ENCODE data around the gene TOLLIP.

The TOLLIP gene

DNA sequence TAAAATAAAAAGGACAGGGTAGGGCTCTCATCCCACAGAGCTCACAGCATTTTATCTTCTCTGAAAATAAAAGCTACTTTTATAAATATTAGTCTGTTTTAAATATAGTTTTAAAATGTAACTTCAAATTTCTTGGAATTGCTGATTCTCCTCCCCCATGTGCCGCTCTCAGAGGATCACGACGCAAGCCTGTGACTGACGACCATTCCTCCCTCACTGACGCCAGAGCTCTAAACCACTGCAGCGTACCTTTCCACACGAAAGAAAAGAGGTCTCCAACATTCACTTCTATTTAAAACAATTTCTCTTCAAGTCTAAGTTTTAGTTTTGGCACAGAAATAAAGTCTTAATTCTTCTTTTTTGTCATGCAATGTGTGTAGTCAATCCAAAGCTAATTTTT is 9.3 kb downstream of the TOLLIP start:
- TF ChIP-seq TAF1 (IDR thresholded peaks at IDR 0.05; ENCODE audit: borderline replicate concordance, low read depth, low read length) (no peak), POLR2AphosphoS5 (IDR thresholded peaks at IDR 0.05; ENCODE audit: low read depth, low read length) (no peak), POLR2A (IDR thresholded peaks at IDR 0.05; ENCODE audit: low read depth, low read length) (no peak)

DNA sequence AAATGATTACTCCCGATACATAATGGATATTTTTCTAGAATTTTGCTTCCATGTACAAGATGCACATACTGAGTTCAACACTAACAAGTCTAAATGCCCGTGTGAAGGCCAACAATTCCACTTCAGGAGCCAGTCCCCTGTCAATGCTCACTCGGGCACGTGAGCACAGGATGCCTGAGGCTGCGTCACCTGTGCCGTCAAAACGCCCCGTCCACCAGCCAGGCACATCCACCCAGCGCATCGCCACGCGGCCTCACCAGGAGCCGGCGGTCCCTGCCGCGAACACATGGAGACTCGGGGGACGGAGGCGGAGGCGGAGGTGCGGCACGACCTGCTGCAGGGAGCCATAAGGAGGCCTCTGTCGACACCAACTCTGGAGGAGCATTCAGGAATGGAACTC is 9.8 kb downstream of the TOLLIP start:
- DNase-seq (ENCODE audit: insufficient read length): no peak
- TF ChIP-seq POLR2AphosphoS5 (IDR thresholded peaks at IDR 0.05; ENCODE audit: low read depth, low read length) (no peak), TAF1 (IDR thresholded peaks at IDR 0.05; ENCODE audit: borderline replicate concordance, low read depth, low read length) (no peak), POLR2A (IDR thresholded peaks at IDR 0.05; ENCODE audit: low read depth, low read length) (no peak)
- no peak for FAIRE-seq

More for the DNA sequence above, 9.3 kb downstream of the TOLLIP start:
- FAIRE-seq (no peak), DNase-seq (ENCODE audit: insufficient read length) (no peak)

DNA sequence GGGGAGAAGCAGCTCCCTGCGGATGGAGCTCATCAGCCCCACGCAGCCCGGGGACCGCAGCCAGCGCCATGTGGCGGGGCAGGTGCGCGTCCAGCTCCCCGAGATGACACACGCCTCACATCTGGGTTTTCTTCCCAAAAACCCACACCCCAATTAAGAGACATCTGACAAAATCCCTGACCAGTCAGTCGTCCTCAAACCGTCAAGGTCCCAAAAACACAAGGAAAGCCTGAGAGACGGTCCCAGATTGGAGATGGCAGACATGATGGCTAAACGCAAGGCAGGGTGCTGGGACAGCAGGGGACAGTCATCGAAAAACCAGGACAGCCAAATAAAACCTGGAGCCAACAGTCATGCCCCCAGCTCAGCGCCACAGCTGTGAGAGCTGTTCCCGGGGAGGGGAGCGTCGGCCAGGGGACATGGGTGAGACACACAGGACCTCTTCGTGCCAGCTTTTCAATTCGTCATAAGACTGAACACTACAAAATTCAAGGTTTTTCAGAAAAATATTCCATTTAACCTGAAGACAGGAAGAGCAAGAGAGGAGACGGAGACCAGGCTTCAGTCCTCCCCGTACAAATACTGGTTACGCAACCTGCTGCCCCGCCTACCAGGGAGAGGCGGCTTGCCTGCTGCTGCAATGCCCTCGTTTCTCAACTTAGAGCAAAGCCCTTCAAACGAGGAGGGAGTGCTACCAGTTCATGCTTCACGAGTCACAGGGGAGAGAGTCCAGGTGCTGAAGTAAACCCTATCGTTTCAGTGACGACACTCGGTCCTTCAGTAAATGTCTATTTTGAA is 10.5 kb downstream of the TOLLIP start:
- no peak for FAIRE-seq
- TF ChIP-seq POLR2AphosphoS5 (IDR thresholded peaks at IDR 0.05; ENCODE audit: low read depth, low read length) (no peak), TAF1 (IDR thresholded peaks at IDR 0.05; ENCODE audit: borderline replicate concordance, low read depth, low read length) (no peak), POLR2A (IDR thresholded peaks at IDR 0.05; ENCODE audit: low read depth, low read length) (no peak)
- DNase-seq (ENCODE audit: insufficient read length): no peak

DNA sequence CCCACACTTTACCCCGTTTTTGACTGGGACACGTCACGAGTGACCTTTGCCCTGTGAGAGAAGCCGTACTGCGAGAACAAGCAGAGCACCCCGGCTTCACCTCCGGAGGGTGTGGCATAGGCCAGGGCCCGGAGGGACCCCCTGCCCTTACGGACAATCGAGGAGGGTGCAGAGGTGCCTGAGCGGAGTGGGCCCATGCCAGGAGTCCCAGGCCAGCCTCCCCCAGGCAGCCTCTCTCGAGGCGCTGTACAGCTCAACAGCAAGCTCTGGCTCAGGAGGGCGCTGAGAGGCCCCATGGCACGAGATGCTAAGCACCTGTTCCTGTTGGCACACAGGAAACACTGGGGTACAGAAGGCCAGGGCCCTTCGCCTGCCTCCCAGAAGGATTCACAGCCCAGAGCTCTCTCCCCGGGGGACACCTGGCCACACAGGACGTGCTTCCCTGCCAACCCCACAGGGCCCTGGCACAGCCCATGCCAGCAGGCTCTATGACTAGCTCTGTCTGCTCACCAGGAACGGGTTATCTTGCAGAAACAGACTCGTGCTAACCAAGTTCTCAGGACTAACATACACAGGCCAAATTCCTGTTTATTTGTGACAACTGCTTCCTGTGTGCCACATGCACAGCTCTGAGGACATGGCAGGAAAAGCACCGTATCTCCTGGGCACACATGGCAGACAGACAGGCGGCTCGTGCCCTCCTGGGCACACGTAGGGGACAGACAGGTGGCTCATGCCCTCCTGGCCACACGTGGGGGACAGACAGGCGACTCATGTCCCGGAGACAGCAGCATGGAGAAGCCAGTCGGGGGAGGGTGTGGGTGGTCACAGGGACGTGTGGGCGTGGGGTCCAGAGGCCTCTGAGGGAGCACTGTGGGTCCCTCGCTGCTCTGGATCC is 11.6 kb downstream of the TOLLIP start:
- DNase-seq (ENCODE audit: insufficient read length): no peak
- TF ChIP-seq POLR2AphosphoS5 (IDR thresholded peaks at IDR 0.05; ENCODE audit: low read depth, low read length) (no peak), TAF1 (IDR thresholded peaks at IDR 0.05; ENCODE audit: borderline replicate concordance, low read depth, low read length) (no peak), POLR2A (IDR thresholded peaks at IDR 0.05; ENCODE audit: low read depth, low read length) (no peak)
- FAIRE-seq: no peak

DNA sequence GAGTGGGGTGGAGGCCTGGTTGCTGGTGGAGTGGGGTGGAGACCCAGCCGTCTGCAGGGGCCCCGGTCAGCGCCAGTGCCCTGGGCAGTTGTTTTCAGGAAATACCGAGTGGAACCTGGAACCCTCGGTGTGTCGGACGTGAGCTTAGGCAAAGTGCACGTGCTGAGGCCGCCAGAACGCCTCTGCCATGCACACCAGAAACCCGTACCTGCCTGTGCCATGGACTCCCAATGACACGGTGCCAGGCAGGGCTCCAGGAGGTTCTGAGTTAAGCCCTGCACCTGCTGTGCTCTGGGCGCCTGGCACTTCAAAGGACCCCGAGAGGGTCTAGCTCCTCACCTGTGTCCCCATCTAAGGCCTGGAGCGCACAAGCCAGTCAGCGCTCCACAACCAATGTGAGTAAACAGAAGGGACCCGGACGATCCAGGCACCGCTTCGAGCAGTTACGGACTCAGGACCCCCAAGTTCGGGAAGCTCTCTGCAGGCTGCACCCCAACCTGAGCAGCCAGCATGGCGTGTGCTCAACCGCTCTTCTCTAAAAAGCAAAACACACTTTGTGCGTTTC is 12.3 kb downstream of the TOLLIP start:
- no peak for DNase-seq (ENCODE audit: insufficient read length)
- no peak for FAIRE-seq
- no peak for TF ChIP-seq TAF1 (IDR thresholded peaks at IDR 0.05; ENCODE audit: borderline replicate concordance, low read depth, low read length)
- TF ChIP-seq POLR2A (IDR thresholded peaks at IDR 0.05; ENCODE audit: low read depth, low read length): no peak
- no peak for TF ChIP-seq POLR2AphosphoS5 (IDR thresholded peaks at IDR 0.05; ENCODE audit: low read depth, low read length)

DNA sequence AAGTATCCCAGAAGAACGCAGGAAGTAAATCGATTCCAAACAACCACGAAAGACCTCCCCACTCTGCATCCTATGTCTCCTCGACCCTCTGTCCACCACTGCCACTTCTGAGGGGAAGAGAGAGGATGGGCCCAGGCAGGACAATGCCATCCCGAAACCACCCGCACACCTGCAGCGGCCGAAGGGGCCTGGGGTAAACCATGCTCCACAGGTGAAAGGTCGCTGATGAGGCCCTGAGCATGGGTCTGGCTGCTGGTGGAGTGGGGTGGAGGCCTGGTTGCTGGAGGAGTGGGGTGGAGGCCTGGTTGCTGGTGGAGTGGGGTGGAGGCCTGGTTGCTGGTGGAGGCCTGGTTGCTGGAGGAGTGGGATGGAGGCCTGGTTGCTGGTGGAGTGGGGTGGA is 13.1 kb downstream of the TOLLIP start:
- FAIRE-seq (no peak), DNase-seq (ENCODE audit: insufficient read length) (no peak)
- TF ChIP-seq POLR2AphosphoS5 (IDR thresholded peaks at IDR 0.05; ENCODE audit: low read depth, low read length) (no peak), TAF1 (IDR thresholded peaks at IDR 0.05; ENCODE audit: borderline replicate concordance, low read depth, low read length) (no peak), POLR2A (IDR thresholded peaks at IDR 0.05; ENCODE audit: low read depth, low read length) (no peak)

DNA sequence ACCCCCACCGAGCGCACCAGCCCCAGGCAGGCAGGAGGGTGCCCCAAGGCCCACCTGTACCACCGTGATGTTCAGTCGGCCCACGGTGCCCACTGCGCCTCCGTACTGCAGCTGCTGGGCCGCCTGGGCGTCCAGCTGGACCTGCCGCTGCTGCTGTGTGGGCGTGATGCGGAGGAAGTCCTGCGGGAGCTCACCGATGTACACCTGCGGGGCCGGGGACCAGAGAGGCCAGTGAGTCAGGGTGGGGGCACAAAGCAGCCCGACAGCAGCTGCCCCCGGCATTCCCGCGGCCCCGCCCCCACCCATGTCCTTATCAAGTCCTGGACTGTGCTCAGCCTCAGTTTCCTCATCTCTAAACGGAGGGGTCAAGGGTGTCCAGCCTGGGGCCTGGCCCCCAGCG is 13.8 kb downstream of the TOLLIP start:
- TF ChIP-seq POLR2AphosphoS5 (IDR thresholded peaks at IDR 0.05; ENCODE audit: low read depth, low read length): no peak
- TF ChIP-seq TAF1 (IDR thresholded peaks at IDR 0.05; ENCODE audit: borderline replicate concordance, low read depth, low read length): no peak
- TF ChIP-seq POLR2A (IDR thresholded peaks at IDR 0.05; ENCODE audit: low read depth, low read length): no peak
- no peak for FAIRE-seq

DNA sequence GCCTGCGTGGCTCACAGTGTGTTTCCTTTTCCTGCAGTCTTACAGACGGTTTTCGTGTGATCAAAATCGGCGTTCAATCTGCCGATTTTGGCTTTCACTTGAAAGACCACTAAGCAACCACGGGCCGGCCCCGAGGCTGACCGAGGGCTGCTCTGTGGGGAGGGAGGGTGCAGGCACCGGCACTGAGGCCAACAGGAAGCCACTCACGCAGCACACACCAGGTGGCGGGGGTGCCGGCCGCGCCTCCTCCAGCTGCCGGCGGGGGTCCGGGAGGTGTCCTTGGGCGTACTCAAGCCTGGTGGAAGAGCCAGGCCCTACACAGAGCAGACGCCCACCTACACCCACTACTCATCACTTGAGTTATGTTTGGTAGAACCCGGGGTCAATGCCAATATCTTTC is 14.3 kb downstream of the TOLLIP start:
- DNase-seq (ENCODE audit: insufficient read length): no peak
- FAIRE-seq: no peak
- TF ChIP-seq POLR2A (IDR thresholded peaks at IDR 0.05; ENCODE audit: low read depth, low read length): no peak
- TF ChIP-seq POLR2AphosphoS5 (IDR thresholded peaks at IDR 0.05; ENCODE audit: low read depth, low read length): no peak
- TF ChIP-seq TAF1 (IDR thresholded peaks at IDR 0.05; ENCODE audit: borderline replicate concordance, low read depth, low read length): no peak

More for the DNA sequence above, 13.8 kb downstream of the TOLLIP start:
- no peak for DNase-seq (ENCODE audit: insufficient read length)

DNA sequence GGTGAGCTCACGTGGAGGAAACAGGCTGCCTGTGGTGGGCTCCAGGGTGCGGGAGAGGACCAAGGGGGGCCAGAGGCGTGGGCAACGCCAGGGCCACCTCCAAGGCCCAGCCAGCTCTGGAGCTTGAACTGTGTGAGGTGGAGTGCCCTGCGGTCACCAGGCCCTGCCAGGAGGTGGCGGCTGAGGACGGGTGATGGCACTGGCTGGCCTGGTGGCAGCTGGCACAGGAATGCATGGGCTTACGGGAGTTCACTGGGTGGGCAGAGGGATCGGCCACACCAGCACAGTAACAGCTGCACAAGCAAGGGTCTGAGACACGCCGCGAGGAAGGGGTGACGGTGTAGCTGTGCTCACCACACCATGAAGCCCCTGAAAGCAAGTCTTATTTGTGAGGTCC is 15.8 kb downstream of the TOLLIP start:
- DNase-seq (ENCODE audit: insufficient read length): no peak

DNA sequence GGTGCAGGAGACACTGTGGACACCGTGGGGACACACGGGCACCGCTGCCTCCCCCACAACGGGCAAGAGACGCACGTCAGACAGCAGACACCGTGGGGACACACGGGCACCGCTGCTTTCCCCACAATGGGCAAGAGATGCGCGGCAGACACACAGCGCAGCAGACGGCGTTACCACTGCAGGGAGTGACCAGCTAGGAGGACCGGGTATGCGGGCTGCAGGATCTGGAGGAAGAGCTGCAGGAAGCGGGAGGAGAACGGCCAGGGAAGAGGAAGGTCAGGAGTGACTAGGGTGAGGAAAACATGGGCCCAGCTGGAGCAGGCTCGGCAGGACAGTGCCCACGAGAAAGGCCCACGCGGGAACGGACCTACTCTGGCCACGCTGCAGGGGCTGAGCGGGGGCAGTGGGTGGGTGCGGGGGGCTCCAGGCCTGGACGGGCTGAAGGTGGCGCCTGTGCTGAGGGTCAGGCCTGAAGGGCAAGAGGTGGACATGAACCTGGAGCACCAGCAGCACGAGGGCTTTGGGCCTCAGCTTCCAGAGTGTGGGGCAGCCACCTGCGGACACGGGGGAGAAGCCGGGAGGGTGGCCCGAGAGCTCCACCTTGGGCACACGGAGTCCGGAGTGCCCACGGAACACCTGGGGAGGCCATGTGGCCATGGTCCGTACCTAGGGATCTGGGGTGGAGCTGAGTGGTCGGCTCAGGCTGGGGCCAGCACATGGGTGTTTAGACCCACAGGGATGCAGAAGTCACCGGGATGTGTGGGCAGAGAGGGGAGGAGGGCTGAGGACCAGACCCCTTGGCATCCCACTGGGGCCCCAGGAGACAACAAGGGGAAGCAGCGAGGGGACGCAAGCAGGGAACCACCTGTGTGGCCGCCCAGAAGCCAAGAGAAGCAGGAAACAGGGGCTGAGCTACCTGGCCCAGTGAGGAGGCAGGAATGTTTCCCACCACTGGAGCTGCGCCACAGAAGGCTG is 16.5 kb downstream of the TOLLIP start:
- TF ChIP-seq POLR2A (IDR thresholded peaks at IDR 0.05; ENCODE audit: low read depth, low read length) (no peak), POLR2AphosphoS5 (IDR thresholded peaks at IDR 0.05; ENCODE audit: low read depth, low read length) (no peak), TAF1 (IDR thresholded peaks at IDR 0.05; ENCODE audit: borderline replicate concordance, low read depth, low read length) (no peak)
- no peak for DNase-seq (ENCODE audit: insufficient read length)
- no peak for FAIRE-seq

More for the DNA sequence above, 15.8 kb downstream of the TOLLIP start:
- TF ChIP-seq POLR2A (IDR thresholded peaks at IDR 0.05; ENCODE audit: low read depth, low read length) (no peak), POLR2AphosphoS5 (IDR thresholded peaks at IDR 0.05; ENCODE audit: low read depth, low read length) (no peak), TAF1 (IDR thresholded peaks at IDR 0.05; ENCODE audit: borderline replicate concordance, low read depth, low read length) (no peak)
- no peak for FAIRE-seq
